Measurements from ENCODE around the gene ZNF599.

DNA sequence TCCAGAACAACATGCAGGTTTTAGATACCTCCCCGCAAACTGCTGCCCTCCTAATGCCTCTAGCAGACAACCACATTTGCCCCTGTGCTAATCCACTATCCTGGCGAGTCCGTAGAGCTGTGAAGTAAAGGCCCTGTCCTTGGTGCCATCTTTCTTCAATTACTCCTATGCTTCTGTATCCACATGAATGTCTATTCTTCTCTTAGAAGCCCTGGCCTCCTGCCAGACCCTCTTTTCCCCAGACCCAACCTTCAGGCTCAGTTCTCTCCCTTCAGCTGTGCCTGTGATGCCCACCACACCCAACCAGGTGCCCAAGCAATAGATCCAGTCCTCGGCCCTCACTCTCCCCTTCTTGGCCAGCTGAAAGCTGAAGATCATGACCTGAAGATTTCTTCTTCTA is 31.1 kb upstream of the ZNF599 start:
- TF ChIP-seq, protein P1, sequence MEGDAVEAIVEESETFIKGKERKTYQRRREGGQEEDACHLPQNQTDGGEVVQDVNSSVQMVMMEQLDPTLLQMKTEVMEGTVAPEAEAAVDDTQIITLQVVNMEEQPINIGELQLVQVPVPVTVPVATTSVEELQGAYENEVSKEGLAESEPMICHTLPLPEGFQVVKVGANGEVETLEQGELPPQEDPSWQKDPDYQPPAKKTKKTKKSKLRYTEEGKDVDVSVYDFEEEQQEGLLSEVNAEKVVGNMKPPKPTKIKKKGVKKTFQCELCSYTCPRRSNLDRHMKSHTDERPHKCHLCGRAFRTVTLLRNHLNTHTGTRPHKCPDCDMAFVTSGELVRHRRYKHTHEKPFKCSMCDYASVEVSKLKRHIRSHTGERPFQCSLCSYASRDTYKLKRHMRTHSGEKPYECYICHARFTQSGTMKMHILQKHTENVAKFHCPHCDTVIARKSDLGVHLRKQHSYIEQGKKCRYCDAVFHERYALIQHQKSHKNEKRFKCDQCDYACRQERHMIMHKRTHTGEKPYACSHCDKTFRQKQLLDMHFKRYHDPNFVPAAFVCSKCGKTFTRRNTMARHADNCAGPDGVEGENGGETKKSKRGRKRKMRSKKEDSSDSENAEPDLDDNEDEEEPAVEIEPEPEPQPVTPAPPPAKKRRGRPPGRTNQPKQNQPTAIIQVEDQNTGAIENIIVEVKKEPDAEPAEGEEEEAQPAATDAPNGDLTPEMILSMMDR (IDR thresholded peaks at IDR 0.05; ENCODE audit: insufficient read depth, low read depth, low read length) = no peak
- no peak for TF ChIP-seq EZH2 (IDR thresholded peaks at IDR 0.05; ENCODE audit: insufficient read depth, low read length)

Measured in astrocyte (in vitro differentiated cells and primary cell).